HepG2 (cell line): ENCODE data around the gene TCEA3. TPM values are rescaled to one million over a fixed set of nuclear protein-coding genes. Genes with fewer than 3 reads are reported as not detected.

Experiments
- ATAD3A ChIP-seq: sonication (generic); formaldehyde crosslinking; IDR thresholded peaks from 2 replicates; pipeline ENCODE4 v1.4.0; 2020; ENCODE audit warnings: missing genetic modification reagents
- ATRX ChIP-seq: sonication (generic); formaldehyde crosslinking; IDR thresholded peaks from 2 replicates; pipeline ENCODE4 v1.4.0; 2020; ENCODE audit warnings: missing genetic modification reagents, borderline replicate concordance
- CEBPG ChIP-seq: IDR thresholded peaks from 2 replicates; pipeline ENCODE4 v1.6.1; 2016
- ETV6 ChIP-seq: sonication (generic); formaldehyde crosslinking; conservative IDR thresholded peaks from 2 replicates; pipeline ENCODE4 v1.4.0; 2020; ENCODE audit warnings: missing genetic modification reagents
- MBNL3 ChIP-seq: fragments of 250-450 bp; sonication (Bioruptor Pico); conservative IDR thresholded peaks from 2 replicates; pipeline ENCODE4 v1.8.0; 2022; ENCODE audit warnings: mild to moderate bottlenecking, inconsistent platforms
- MLX ChIP-seq: IDR thresholded peaks from 2 replicates; pipeline ENCODE4 v1.6.1; 2016
- MTF1 ChIP-seq: sonication (generic); formaldehyde crosslinking; IDR thresholded peaks from 2 replicates; pipeline ENCODE4 v1.5.0; 2020; ENCODE audit warnings: missing genetic modification reagents
- NFIC ChIP-seq: IDR thresholded peaks from 2 replicates; pipeline ENCODE4 v1.6.1; 2012; ENCODE audit warnings: mild to moderate bottlenecking, low read length, inconsistent platforms
- RBM39 ChIP-seq: fragments of 200-400 bp; formaldehyde crosslinking; IDR thresholded peaks from one replicate; pipeline ENCODE4 v1.6.1; 2018; ENCODE audit warnings: antibody characterized with exemption, mild to moderate bottlenecking, low read depth, low read length; ENCODE audit not compliant: poor library complexity, severe bottlenecking
- ZNF335 ChIP-seq: sonication (generic); formaldehyde crosslinking; IDR thresholded peaks from 2 replicates; pipeline ENCODE4 v1.4.0; 2020; ENCODE audit warnings: missing genetic modification reagents
- ZNF367 ChIP-seq: sonication (generic); formaldehyde crosslinking; IDR thresholded peaks from 2 replicates; pipeline ENCODE4 v1.4.0; 2020; ENCODE audit warnings: missing genetic modification reagents, borderline replicate concordance
- ZNF513 ChIP-seq: sonication (generic); formaldehyde crosslinking; conservative IDR thresholded peaks from 2 replicates; pipeline ENCODE4 v1.5.0; 2020; ENCODE audit warnings: missing genetic modification reagents
- ZNF614 ChIP-seq: IDR thresholded peaks from 2 replicates; pipeline ENCODE4 v1.6.1; 2018; ENCODE audit warnings: missing biosample characterization, missing genetic modification reagents, inconsistent platforms, borderline replicate concordance
- ZNF646 ChIP-seq: sonication (generic); formaldehyde crosslinking; IDR thresholded peaks from 2 replicates; pipeline ENCODE4 v1.9.0; 2021; ENCODE audit warnings: mild to moderate bottlenecking, missing genetic modification reagents
- polyA plus RNA-seq, 8 experiments: library from polyadenylated mRNA; depleted of rRNA in 3 of 8; stranded (reverse) in 7 of 8; unstranded in 1 of 8; fragments of >200 nt; fragmentation: Illumina TruSeq in 4 of 8; extraction: Trizol in 4 of 8; gene quantifications; 2 replicates each; pipeline versions ENCODE4 v1.2.1 to v1.2.3, GENCODE V29; 2011 to 2016; ENCODE audit warnings: low read depth in 4 of 8, missing spikeins in 1 of 8, mixed read lengths in 1 of 8; ENCODE audit not compliant: insufficient read depth in 1 of 8
- total RNA-seq, 5 experiments: library from RNA; depleted of rRNA; stranded (reverse); fragments of >200 nt; fragmentation: Illumina TruSeq; extraction: Trizol; gene quantifications; 2 replicates each; pipeline ENCODE4 v1.2.3, GENCODE V29; 2016; ENCODE audit warnings: low read depth in 1 of 5
- TF ChIP-seq, protein P1 (sequence below): sonication (generic); formaldehyde crosslinking; IDR thresholded peaks from 2 replicates; pipeline ENCODE4 v1.5.0; 2020; ENCODE audit warnings: missing genetic modification reagents, mild to moderate bottlenecking, borderline replicate concordance
- TF ChIP-seq, protein P2 (sequence below): sonication (generic); formaldehyde crosslinking; IDR thresholded peaks from 2 replicates; pipeline ENCODE4 v1.5.1; 2020; ENCODE audit warnings: missing genetic modification reagents, mild to moderate bottlenecking, borderline replicate concordance

The TCEA3 gene
- total and polyA plus RNA-seq, 2 of the 13 experiments (the other 11 are each of a cell fraction or from before 2014, with no cell fraction given) = 55.5 to 84.6 TPM

DNA sequence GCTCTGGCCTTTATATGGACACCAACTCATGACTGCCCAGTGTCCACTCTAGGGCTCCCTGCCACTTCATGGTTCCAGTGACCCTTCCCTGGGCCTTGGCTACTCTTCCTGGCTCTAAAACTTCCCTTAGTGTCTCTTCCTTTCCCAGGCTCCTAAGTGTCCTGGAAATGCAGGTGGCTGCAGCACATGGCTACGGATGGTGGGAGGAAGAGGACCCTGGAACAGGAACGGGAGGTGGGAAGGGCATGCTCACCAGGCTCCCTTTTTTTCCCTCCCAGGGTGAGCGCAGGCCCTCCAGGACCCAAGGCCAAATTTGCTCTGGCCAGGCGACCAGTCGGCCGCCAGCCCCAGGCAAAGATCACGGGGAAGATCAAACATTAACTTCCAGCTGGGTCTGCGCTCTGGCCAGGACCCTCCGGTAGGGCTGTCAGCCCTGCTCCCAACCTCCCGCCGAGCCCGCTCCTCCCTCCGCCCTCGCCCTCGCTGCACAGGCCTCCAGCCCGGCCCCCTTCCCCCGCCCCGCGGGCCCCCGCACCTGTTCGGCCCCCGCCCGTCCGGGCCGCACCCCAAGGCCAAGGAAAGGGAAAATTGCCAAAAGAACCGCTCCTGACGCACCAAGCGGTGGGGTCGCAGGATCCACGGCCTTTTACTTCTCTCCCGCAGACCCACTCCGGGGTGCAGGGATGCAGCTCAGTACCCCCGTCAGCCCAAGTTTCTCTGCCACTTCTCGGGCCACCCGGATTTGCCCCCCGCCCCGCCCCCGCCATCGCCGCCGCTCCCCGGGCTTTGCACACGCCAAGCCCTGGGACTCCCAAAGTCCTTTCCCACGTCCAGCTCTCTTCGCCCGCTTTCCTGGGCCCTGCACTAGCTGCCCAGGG is 894 bp downstream of the TCEA3 start (continued):
- TF ChIP-seq ZNF646 (CRISPR knock-in tag) = no peak
- TF ChIP-seq MTF1 (CRISPR knock-in tag) = no peak
- no peak for TF ChIP-seq ETV6 (CRISPR knock-in tag)
- TF ChIP-seq NFIC = no peak
- no peak for TF ChIP-seq ATRX (CRISPR knock-in tag)
- no peak for TF ChIP-seq ZNF367 (CRISPR knock-in tag)
- 0 out of 2 replicates have a peak, but pooled peaks have one; percentile 36 for TF ChIP-seq ZNF335 (CRISPR knock-in tag)
- TF ChIP-seq, protein P1, sequence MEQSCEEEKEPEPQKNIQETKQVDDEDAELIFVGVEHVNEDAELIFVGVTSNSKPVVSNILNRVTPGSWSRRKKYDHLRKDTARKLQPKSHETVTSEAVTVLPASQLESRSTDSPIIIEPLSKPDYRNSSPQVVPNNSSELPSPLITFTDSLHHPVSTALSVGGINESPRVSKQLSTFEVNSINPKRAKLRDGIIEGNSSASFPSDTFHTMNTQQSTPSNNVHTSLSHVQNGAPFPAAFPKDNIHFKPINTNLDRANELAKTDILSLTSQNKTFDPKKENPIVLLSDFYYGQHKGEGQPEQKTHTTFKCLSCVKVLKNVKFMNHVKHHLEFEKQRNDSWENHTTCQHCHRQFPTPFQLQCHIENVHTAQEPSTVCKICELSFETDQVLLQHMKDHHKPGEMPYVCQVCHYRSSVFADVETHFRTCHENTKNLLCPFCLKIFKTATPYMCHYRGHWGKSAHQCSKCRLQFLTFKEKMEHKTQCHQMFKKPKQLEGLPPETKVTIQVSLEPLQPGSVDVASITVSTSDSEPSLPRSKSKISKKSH = peak; percentile 75; the same call in 1 of the 2 replicates
- TF ChIP-seq ZNF513 = no peak
- TF ChIP-seq RBM39 = no peak
- TF ChIP-seq MLX = 0 out of 2 replicates have a peak, but pooled peaks have one; percentile 50
- TF ChIP-seq ATAD3A (CRISPR knock-in tag) = no peak
- TF ChIP-seq MBNL3 (CRISPR knock-in tag) = no peak
- TF ChIP-seq CEBPG (CRISPR knock-in tag) = no peak
- TF ChIP-seq, protein P2, sequence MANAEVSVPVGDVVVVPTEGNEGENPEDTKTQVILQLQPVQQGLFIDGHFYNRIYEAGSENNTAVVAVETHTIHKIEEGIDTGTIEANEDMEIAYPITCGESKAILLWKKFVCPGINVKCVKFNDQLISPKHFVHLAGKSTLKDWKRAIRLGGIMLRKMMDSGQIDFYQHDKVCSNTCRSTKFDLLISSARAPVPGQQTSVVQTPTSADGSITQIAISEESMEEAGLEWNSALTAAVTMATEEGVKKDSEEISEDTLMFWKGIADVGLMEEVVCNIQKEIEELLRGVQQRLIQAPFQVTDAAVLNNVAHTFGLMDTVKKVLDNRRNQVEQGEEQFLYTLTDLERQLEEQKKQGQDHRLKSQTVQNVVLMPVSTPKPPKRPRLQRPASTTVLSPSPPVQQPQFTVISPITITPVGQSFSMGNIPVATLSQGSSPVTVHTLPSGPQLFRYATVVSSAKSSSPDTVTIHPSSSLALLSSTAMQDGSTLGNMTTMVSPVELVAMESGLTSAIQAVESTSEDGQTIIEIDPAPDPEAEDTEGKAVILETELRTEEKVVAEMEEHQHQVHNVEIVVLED (CRISPR knock-in tag) = peak; percentile 25; the same call in 1 of the 2 replicates
- TF ChIP-seq ZNF614 (CRISPR knock-in tag) = no peak
